ENCODE data around the gene CHRNA7.
"Not testable (repeated sequence)": the region's sequence is repeated elsewhere in the genome, so short reads cannot be mapped to it uniquely, and the experiment has no call there.

The CHRNA7 gene

GRCh38 chr15:32167913-32168312, 137.6 kb downstream of the CHRNA7 start:
- not testable (repeated sequence) for DNase-seq

GRCh38 chr15:32180579-32180978, 150.3 kb downstream of the CHRNA7 start:
- DNase-seq: not testable (repeated sequence)

GRCh38 chr15:32193780-32194179, 163.5 kb downstream of the CHRNA7 start:
- not testable (repeated sequence) for DNase-seq

GRCh38 chr15:32196206-32196605, 165.9 kb downstream of the CHRNA7 start:
- DNase-seq: not testable (repeated sequence)

GRCh38 chr15:32198938-32199337, 168.6 kb downstream of the CHRNA7 start:
- not testable (repeated sequence) for DNase-seq

GRCh38 chr15:32209081-32209480, 178.8 kb downstream of the CHRNA7 start:
- not testable (repeated sequence) for DNase-seq

GRCh38 chr15:32218666-32219065, 188.4 kb downstream of the CHRNA7 start:
- no peak for DNase-seq

All from nucleus accumbens (tissue), 56 donors.